Left renal pelvis (tissue), 4 donors: ENCODE measurements around the gene AKR1B1. TPM values are rescaled to one million over a fixed set of nuclear protein-coding genes. Genes with fewer than 3 reads are reported as not detected.
"Not testable (repeated sequence)": the region's sequence is repeated elsewhere in the genome, so short reads cannot be mapped to it uniquely, and the experiment has no call there.

Source experiments
- DNase-seq, 4 donors: peaks; one replicate each; pipeline ENCODE4 v3.0.0-alpha.2; 2013; ENCODE audit warnings: low read depth in 4 of 4, low spot score in 3 of 4
- polyA plus RNA-seq, 4 donors: library from polyadenylated mRNA; unstranded; fragments of 120-200 nt; gene quantifications; one replicate each; pipeline ENCODE4 v1.2.1, GENCODE V29; 2013; ENCODE audit not compliant: insufficient read length in 4 of 4

Gene AKR1B1
- 100 to 1,000 TPM in 1 of 4 donors, 10 to 100 TPM in 3; 67.7 to 111 (median 97.8) TPM for polyA plus RNA-seq

DNA sequence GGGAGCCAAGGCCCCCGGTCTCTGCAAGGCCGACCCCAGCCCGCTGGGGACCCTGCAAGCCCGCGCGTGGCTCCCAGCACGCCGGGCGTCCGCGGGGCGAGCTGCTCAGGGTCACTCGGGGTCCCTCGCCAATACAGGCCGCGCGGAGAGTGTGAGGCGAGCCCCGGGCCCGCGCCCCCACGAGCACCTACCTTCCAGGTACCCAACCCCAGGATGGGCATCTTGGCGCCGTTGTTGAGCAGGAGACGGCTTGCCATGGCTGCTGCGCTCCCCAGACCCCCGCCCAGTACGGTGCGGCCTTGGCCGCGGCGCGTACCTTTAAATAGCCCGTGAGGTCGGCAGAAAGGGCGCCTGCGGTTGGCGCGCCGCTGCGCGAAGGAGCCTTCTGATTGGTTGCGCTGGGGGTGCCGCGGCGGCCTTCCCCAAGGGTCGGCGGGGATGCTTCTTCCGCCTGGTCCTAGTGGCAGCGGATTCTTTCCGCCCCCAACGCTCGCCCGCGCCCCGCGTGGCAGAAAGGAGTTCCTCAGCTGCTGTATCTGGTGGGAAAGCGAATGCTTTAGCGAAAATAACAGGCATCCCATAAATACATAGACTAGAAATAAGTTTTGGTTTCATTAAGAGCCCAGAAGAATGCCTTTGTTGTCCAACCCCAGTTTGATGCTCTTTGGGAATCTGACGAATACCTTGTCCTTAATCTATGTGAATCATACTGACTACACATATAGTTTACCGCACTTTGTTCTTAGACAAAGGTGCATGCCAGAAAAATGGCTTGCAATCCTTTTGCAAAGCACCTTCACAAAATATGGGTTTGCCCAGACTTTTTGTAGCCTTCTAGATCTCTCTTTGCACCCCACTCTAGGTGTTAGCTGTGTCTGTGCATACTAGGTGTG, at the start of gene AKR1B1:
Gene AKR1B1 (minus strand): TSS at position 295 of the 893 bp plus-strand sequence. CDS start 38 bp downstream, at position 257.
- peak; percentile 68 to 81 (median 71) for DNase-seq

DNA sequence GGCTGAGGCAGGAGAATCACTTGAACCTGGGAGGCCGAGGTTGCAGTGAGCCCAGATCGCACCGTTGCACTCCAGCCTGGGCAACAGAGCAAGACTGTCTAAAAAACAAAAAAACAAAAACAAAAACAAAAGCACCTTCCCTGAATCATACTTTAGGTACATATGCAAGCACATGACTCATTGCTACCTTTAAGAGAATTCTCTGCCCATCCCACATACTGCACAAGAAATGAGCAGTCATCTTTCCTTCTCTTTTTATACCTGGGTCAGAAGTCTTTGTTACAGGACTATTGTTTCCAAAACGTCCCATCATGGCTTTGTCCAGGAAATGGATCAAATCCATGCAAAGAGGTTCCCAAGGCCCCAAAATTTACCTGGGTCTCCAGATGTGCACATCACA, 47.0 kb upstream of the AKR1B1 start:
- DNase-seq: no peak

DNA sequence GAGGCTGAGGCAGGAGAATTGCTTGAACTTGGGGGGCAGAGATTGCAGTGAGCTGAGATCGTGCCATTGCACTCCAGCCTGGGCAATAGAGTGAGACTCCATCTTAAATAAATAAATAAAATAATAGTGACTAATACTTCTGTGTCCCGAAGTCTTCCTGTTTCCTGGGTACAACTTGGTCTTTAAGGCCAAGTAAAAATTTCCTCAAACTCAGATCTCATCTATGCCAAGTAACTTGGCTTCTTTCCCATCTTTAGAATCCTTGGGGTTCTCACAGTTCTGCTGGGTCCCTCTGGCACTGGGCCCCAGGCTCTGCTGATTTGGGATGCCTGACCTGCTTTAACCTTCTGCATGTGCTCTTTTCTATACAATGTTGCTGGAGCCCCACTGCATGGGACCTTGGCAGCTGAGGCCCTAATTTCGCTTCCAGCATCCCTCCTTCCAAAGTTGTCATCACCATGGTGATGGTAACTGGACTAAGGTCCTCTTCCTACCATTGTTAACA, 45.8 kb upstream of the AKR1B1 start:
- no peak for DNase-seq

DNA sequence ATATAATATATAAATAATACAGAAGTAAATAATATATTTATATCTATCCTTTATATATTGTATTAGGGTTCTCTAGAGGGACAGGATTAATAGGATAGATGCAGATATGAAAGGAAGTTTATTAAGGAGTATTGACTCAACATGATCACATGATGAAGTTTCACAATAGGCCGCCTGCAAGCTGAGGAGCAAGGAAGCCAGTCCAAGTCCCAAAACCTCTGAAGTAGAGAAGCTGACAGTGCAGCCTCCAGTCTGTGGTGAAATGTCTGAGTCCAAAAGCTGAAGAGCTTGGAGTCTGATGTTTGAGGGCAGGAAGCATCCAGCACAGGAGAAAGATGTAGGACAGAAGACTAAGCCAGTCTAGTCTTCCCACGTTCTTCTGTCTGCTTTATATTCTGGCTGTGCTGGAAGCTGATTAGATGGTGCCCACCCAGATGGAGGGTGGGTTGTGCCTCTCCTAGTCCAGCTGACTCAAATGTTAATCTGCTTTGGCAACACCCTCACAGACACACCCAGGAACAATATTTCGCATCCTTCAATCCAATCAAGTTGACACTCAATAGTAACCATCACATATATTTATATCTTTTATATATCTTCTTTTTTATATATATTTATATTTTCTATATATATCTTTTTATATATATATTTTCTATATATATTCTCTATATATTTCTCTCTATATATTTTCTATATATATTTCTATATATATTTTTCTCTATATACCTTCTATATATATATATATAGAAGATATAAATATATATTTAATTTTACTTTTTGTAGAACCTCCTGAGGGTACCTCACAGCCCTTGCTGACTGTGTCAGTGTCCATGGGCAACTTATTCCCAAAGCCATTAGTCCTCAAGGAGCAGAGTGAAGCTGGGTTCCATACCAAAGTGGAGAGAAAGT, 43.8 kb upstream of the AKR1B1 start:
- DNase-seq: no peak

DNA sequence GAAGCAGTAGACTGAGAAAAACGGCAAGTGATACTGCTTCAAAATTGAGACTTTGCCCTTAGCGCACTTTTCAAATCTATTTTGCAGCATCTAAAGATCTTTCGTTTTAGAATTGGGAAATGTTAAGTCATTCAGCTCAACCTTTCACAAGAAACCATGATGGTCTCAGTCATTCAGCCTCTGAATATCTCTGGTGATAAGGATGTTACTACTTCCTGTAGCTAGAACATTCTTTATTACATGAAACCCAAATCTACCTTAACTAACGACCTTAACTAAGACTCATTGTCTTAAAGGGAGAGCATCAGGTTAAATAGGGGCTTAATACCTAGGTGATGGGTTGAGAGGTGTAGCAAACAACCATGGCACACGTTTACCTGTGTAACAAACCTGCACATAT, 42.1 kb upstream of the AKR1B1 start:
- DNase-seq: no peak

DNA sequence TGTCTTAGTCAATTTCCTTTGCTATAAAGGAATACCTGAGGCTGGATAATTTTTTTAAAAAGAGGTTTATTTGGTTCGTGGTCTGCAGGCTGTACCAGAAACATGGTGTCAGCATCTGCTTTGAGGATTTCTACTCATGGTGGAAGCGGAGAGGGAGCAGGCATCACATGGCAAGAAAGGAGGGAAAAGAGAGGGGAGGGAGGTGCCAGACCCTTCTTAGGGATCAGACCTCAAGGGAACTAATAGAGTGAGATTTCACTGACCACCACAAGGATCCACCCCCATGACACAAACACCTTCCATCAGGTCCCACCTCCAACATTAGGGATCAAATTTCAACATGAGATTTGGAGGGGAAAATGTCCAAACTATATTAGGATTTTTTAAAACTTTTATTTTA, 41.5 kb upstream of the AKR1B1 start:
- no peak for DNase-seq

DNA sequence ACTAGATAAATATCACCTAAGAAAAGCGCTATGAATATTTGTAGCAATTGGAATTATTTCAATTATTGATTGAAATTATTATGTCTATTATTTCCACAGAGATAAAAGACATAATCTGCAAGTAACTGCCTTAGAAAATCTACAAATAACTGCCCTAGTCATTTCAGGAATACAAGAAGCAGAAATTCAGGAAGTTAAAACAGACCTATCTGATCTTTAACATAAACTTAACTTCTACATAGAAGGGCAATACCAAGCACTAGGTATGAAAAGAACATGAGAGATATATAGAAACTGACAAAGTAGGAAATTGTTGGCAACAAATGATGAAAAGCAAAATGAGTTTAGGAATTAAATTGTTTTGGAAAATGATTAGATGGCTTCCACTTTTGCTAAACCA, 36.6 kb upstream of the AKR1B1 start:
- DNase-seq: no peak

DNA sequence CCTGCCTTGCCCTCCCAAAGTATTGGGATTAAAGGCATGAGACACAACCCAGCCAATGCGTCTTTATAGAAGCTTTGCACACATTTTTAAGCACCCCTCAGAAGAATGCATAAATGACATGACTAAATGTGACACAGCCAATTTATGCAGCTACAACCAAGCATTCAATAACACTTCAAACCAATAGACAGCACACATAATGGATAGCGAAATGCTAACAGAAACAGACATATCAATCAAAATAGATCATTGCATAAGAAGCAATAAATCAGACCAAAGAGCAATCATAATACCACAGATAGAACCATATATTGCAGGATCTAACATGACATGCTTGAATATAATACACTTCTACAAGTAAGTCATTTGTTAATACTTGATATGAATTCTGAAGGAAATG, 34.2 kb upstream of the AKR1B1 start:
- DNase-seq: no peak

DNA sequence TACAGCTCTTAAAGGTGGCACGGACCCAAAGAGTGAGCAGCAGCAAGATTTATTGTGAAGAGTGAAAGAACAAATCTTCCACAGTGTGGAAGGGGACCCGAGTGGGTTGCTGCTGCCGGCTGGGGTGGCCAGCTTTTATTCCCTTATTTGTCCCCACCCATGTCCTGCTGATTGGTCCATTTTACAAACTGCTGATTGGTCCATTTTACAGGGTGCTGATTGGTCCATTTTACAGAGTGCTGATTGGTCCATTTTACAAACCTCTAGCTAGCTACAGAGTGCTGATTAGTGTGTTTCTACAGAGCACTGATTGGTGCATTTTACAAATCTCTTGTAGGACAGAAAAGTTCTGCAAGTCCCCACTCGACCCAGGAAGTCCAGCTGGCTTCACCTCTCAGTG, 28.8 kb upstream of the AKR1B1 start:
- not testable (repeated sequence) for DNase-seq

DNA sequence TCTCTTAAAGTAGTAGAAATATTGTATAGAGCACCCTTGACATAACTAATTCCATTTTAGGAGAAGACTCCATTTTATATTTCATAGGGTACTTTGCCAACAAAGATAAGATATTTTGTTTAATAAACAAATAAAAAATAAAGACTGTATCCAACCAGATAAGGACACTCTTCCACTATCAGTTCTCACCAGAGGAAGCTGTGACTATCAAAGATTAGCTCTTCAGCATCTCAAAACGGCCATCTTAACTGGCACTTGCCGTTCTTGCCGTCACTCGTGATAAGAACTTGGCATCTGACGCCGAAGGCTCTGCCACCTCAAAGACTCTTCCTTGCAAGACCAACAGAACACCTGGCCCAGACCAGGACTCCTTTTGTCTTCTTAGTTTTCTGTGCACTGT, 26.3 kb upstream of the AKR1B1 start:
- no peak for DNase-seq

DNA sequence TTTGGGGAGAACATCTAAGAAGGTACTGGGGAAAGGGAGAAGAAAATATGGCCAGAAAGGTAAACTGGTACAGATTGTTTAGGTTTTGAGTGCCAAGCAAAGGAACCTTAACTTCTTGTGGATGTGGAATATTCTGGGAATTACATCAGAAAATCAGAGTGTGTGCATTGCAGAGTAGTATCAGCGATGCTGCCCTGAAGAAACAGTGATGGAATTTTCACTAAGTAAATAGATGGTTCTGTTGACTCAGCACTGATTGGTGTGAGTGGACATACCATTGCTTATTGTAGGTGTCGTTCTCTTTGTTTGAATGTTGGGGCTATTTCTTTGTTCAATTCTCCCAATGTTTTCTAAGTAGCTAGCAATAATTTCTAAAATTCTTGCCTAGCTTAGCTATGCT, 24.4 kb upstream of the AKR1B1 start:
- no peak for DNase-seq

DNA sequence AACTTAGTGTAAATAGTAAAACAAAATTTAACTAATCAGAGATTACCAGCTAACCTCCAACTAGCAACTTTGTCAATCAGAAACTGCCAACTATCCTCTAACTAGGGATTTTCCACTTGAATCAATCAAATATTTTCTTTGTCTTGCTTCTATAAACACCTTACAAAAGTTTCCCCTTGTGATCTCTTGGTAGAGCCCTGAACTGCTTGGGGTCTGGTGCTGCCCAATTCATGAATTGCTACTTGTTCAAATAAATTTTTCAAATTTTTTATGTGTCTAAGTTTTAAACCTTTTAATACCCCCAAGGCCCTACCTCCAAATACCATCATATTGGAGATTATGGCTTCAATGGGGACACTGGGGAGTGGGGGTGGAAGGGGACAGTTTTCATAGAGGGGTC, 24.0 kb upstream of the AKR1B1 start:
- no peak for DNase-seq

DNA sequence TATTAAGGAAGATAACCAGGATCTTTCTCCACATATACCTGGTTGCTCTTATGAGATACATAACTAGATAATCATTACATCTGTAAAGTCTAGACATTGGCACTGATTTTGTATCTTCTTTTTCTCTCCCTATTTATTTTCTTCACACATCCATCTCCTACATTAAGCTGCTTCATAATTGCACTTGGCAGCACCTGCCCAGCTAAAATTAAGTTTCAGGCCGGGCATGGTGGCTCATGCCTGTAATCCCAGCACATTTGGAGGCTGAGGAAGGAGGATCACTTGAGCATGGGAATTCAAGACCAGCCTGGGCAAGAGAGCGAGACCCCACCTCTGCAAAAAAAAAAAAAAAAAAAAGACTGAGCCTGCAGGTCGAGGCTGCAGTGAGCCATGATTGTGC, 22.3 kb upstream of the AKR1B1 start:
- DNase-seq: no peak

DNA sequence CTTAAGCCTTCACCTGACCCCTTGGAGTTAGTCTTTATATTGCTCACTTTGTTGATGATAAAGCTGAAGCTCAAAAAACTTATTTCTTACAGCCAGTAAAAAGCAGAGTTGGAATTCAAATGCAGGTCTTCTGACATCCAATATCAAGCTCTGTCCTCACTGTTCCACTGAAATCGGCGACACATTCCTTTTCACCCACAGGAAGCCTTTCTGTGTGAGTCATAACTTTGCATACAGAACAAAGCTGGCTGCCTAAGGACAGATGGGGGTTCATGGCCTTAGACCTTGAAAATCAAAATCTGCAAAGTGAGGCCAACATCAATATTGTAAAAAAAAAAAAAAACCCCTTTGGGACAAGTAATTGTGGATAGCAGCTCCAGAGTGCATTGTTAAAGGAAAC, 21.8 kb upstream of the AKR1B1 start:
- no peak for DNase-seq

DNA sequence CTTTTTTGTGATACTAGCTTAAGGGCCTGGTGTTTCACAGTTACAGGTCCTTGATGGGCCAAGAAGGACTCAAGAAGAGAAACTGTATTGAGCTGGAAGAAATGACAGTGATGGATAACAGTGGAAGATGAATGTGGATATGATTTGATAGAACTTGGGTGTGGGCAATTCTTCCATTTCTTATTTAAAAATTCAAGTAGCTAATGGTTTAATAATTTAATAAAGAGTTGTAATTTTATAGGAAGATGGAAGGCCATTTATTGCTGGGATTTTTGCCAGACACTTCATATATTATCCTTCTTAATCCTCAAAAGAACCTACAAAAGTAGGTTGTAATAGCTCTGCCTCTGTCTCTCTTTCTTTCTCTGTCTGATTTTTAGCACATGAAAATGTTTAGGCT, 21.3 kb upstream of the AKR1B1 start:
- no peak for DNase-seq

DNA sequence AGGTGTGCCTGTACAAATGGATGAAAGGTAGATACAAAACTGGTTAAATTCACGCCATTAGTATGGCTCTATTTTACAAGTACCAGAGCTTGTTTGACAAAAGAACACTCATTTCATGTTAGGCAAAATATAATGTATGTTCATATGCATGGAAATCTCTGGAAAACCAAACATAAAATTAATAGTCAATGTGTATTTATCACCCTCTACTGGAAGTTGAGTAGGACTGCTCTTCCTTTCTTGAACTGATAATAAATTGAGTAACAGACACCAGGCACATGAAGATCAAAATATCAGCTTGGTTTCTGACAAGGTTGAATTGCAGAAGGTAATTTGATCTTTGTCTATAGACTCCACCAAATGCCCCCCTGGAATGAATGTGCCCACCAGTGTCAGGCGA, 19.8 kb upstream of the AKR1B1 start:
- DNase-seq: no peak

DNA sequence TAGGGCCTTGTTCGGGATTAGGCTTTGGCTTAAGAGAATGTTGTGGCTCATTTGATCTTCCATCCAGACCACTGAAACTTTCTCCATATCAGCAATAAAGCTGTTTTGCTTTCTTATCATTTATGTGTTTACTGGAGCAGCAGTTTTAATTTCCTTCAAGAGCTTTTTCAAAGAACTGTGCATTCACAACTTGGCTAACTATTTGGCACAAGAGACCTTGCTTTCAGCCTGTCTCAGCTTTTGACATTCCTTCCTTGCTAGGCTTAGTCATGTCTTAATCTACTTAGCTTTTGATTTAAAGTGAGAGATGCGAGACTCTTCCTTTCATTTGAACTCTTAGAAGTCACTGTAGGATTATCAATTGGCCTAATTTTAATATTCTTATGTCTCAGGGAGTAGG, 19.1 kb upstream of the AKR1B1 start:
- DNase-seq: no peak

DNA sequence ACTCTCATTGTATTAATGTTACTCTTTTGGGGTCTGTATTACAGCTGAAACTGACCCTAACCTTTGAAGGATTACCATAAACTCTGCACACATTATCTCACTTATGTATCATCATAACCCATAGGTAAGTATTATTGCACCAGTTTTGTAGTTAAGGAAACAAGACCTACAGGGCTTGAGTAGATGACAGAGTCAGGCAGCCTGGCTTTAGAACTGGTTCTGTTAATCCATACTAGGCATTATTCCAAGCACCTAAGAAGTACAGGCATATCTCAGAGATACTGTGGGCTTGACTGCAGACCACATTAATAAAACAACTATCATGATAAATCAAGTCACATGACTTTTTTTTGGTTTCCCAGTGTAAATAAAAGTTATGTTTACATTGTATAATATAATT, 17.1 kb upstream of the AKR1B1 start:
- no peak for DNase-seq

DNA sequence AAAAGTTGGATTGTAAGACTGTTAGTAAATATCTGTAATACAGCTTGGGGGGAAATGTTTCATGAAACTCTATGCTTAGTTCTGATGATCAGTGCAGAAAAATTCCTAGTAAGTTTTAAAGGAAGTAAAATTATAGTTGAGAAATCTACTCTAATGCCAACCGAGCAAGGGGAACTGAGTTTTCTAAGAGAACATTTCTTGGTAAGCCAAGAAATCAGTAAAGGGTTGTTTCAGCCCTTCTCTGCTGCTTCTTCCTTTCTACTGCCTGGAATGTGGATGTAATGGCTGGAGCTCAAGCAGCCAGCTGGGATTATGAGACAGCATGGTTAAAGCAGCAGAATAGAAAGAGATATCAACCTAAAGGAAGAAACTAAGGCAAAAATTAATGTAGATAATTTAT, 15.9 kb upstream of the AKR1B1 start:
- no peak for DNase-seq

DNA sequence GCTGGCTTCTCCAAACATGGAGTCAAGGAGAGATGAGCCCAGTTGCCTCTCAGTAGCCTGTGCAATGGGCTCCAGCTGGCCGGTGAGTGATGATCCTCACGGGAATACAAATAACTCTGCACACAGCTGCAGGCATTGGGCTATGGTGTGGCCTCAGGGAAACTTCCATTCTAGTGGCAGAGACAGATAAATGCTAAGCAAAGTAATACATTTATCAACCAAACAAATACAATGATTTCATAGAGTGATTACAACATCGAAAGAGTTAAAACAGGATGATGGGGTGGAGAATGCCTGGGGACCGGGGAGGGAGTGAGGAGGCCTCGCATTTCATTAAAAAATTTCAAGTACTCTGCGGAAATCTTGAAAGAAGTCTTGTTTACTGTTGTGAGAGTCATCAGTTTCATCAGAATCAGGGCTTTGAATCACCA, 15.0 kb upstream of the AKR1B1 start:
- DNase-seq: no peak

DNA sequence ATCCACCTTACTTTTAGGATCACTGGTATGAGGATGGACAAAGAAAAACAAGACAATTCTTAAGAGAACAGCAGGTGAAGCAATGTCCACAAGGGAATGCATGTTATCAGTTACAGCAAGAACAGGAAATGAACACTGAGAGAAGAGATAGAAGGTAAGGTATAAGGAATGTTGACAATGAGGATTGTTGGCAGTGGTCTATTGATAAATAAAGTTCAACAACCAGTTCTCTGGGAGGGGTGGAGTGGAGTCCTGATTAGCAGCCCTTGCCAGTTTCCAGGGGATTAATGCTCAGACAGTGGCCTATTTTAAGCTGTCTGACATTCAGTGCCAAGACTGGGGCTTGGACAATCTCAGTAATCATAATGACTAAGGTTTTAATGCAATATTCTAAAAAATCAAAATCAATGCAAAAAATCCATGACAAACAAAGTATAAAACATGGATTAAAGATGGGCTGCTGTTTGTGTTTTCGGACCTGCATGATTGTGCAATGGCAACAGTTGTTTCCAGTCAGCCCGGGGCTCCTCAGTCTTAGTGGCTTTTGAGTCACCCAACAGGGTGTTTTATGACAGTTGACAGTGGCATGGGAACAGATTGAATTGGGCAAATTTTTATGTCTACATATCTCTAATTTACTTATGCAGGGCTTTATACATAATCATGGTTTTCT, 13.8 kb upstream of the AKR1B1 start:
- DNase-seq: no peak
